Colonic mucosa (tissue), 4 donors: ENCODE data around the gene TM9SF2. TPM values are rescaled to one million over a fixed set of nuclear protein-coding genes. Genes with fewer than 3 reads are reported as not detected.

Experiments
- DNase-seq: peaks from one replicate; pipeline ENCODE4 v3.0.0-alpha.2; 2020
- H3K27ac ChIP-seq: fragments of 200-600 bp; one replicate; pipeline ENCODE4 v1.8.0; 2021
- H3K27me3 ChIP-seq: fragments of 200-600 bp; one replicate; pipeline ENCODE4 v1.8.0; 2021
- H3K36me3 ChIP-seq: fragments of 200-600 bp; one replicate; pipeline ENCODE4 v1.8.0; 2021
- H3K4me1 ChIP-seq: fragments of 200-600 bp; one replicate; pipeline ENCODE4 v1.8.0; 2021; ENCODE audit warnings: mild to moderate bottlenecking
- H3K4me3 ChIP-seq: fragments of 200-600 bp; one replicate; pipeline ENCODE4 v1.8.0; 2021
- H3K9ac ChIP-seq, 2 donors: one replicate each; pipeline ENCODE4 v1.7.0; 2013; ENCODE audit warnings: control low read depth in 2 of 2, low read depth in 2 of 2, low read length in 2 of 2
- H3K9me3 ChIP-seq: fragments of 200-600 bp; one replicate; pipeline ENCODE4 v1.8.0; 2021
- CTCF ChIP-seq: fragments of 200-600 bp; IDR thresholded peaks from one replicate; pipeline ENCODE4 v1.8.0; 2022; ENCODE audit warnings: antibody characterized with exemption, mild to moderate bottlenecking
- intact Hi-C: fragments of 100-400 bp; cut with DNase I; formaldehyde crosslinking; loops from one replicate; pipeline ENCODE4 v1.14.1; 2022
- total RNA-seq, 2 donors: library from RNA; stranded (reverse); fragmentation: NEBNext Ultra II Directional in 1 of 2; extraction: Animal tissue kit (Norgen Biotek cat#: 25700) in 1 of 2; gene quantifications; one replicate each; pipeline ENCODE4 v1.2.1, GENCODE V29; 2021
- donor health status: healthy.
- donor health status: DM: no; HTN: no; CAD: no.
- donor health status: DM: no; HTN: no; CAD: no.

TM9SF2 gene
- total RNA-seq, 2 donors from 2014 or later, result 205 to 220 TPM

- H3K9me3 ChIP-seq, result no peaks in the 10 kb centered on the region
- TF ChIP-seq CTCF, result no peak
- H3K4me1 ChIP-seq, result peaks cover 11% of the 10 kb centered on the region
- H3K9ac ChIP-seq, result no peak overlapping the region
- no peak for DNase-seq
- no peak overlapping the region for H3K27ac ChIP-seq
- no peaks in the 10 kb centered on the region for H3K27me3 ChIP-seq
- no peak overlapping the region for H3K4me3 ChIP-seq
- no peaks in the 10 kb centered on the region for H3K36me3 ChIP-seq
- intact Hi-C loops, result no loop called here
Measured at GRCh38 chr13:99506634-99507033, 5.4 kb downstream of the TM9SF2 start.

DNA sequence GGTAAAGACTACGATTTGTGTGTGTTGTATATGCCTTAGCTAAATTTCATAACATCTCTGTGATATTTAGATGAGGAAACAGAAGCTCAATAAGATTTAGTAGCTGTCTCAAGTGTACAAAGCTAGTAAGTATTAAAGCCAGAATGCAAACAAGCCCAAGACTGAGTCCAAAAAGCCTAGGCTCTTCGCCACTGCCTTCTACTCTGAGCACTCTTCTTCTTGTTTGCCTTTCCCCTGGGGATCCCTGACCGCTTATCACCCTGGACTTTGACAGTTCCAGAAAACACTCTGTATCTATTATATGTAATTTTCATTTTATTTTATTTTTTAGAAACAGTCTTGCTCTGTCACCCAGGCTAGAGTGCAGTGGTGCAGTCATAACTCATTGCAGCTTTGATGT lies 5.8 kb downstream of the TM9SF2 start:
- Histone ChIP-seq H3K4me1 (peaks cover 11% of the 10 kb centered on the region), H3K9ac (no peak overlapping the region), H3K4me3 (no peak overlapping the region), H3K9me3 (no peaks in the 10 kb centered on the region), H3K27me3 (no peaks in the 10 kb centered on the region), H3K36me3 (no peaks in the 10 kb centered on the region), H3K27ac (no peak overlapping the region)
- intact Hi-C loops, result no loop called here
- no peak for TF ChIP-seq CTCF
- DNase-seq, result no peak

DNA sequence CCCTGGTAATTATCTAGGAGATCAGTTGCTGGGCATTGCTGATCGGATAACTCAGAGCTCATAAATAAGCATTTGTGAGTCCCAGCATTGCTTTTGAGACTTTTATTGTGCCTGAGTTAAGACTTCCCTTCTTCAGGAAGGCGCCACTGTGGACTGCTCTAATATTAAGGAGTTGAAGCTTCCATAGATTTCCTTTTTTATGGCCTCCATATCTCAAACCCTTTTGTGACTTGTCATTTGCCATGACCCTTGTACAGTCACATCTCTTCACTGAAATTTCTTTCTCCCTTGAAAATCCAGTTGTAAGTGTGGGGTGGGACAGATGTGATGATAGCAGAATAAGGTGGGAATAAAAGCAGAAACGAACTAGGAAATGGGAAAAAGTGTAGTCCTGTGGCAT lies 6.3 kb downstream of the TM9SF2 start:
- H3K9ac ChIP-seq, result no peak overlapping the region
- no peak overlapping the region for H3K4me3 ChIP-seq
- no peak for DNase-seq
- intact Hi-C loops, result no loop called here
- H3K27ac ChIP-seq, result no peak overlapping the region
- no peaks in the 10 kb centered on the region for H3K9me3 ChIP-seq
- peaks cover 7% of the 10 kb centered on the region for H3K4me1 ChIP-seq
- H3K36me3 ChIP-seq, result no peaks in the 10 kb centered on the region
- H3K27me3 ChIP-seq, result no peaks in the 10 kb centered on the region
- TF ChIP-seq CTCF, result no peak

- no peak for DNase-seq
- H3K4me3 ChIP-seq, result no peak overlapping the region
- H3K4me1 ChIP-seq, result peaks cover 2% of the 10 kb centered on the region
- H3K9me3 ChIP-seq, result no peaks in the 10 kb centered on the region
- no peaks in the 10 kb centered on the region for H3K36me3 ChIP-seq
- intact Hi-C loops, result no loop called here
- H3K27me3 ChIP-seq, result no peaks in the 10 kb centered on the region
- TF ChIP-seq CTCF, result no peak
- no peak overlapping the region for H3K27ac ChIP-seq
- no peak overlapping the region for H3K9ac ChIP-seq
Measured at GRCh38 chr13:99507986-99508385, 6.7 kb downstream of the TM9SF2 start.

DNA sequence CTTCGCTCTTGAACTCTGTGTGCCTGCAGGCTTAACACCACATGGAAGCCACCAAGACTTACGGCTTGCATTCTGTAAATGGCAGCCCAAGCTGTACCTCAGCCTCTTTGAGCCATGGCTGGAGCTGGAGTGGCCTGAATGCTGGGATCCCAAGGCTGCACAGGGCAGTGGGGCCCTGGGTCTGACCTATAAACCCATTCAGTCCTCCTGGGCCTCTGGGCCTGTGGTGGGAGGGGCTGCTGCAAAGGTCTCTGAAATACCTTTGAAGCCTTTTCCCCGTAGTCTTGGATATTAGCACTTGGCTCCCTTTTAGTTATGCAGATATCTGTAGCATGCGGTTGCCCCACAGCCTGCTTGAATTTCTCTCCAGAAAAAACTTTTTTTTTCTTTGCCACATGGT lies 8.2 kb downstream of the TM9SF2 start:
- no peak for TF ChIP-seq CTCF
- Histone ChIP-seq H3K27ac (no peak overlapping the region), H3K9me3 (no peaks in the 10 kb centered on the region), H3K4me3 (no peak overlapping the region), H3K36me3 (no peaks in the 10 kb centered on the region), H3K27me3 (no peaks in the 10 kb centered on the region), H3K9ac (no peak overlapping the region), H3K4me1 (no peaks in the 10 kb centered on the region)
- intact Hi-C loops, result no loop called here
- no peak for DNase-seq

DNA sequence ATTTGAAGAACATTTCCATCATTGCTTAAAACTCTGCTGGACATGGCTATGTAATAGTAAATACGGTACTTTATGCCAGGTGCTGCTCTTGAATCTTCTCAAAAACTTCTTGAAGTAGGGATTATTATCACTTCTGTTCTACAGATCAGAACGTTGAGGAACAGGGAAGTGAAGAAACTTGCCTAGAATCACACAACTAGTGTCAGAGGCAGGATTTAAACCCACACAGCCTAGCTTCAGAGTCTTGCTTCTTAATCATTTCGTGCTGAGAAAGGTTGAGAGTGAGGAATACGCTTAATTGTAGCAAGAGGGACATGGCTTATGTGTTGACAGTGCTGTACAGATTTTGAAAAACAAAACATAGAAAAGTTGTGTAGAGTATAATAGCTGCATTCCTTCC lies 13.5 kb downstream of the TM9SF2 start:
- intact Hi-C loops, result no loop called here
- no peaks in the 10 kb centered on the region for H3K9me3 ChIP-seq

More for the DNA sequence above, 13.5 kb downstream of the TM9SF2 start:
- no peak for DNase-seq
- Histone ChIP-seq H3K27ac (no peak overlapping the region), H3K9ac (no peak overlapping the region), H3K4me3 (no peak overlapping the region), H3K36me3 (no peaks in the 10 kb centered on the region), H3K4me1 (no peaks in the 10 kb centered on the region), H3K27me3 (no peaks in the 10 kb centered on the region)
- TF ChIP-seq CTCF, result no peak
